GM19193 (cell line): Measurements from ENCODE around the gene COG8.

Experiments used
- POLR2A ChIP-seq: IDR thresholded peaks from 4 replicates; pipeline ENCODE4 v1.6.1; 2011; ENCODE audit not compliant: insufficient read depth, insufficient read length; ENCODE audit errors: extremely low read depth

Gene COG8

GRCh38 chr16:69285240-69285639, 54.1 kb downstream of the COG8 start:
- TF ChIP-seq POLR2A: no peak

GRCh38 chr16:69283851-69284250, 55.5 kb downstream of the COG8 start:
- TF ChIP-seq POLR2A: no peak

GRCh38 chr16:69277413-69277812, 62.0 kb downstream of the COG8 start:
- TF ChIP-seq POLR2A: no peak
